ACC112 (cell line): ENCODE data around the gene PNPLA3.
"Not testable (repeated sequence)": the region's sequence is repeated elsewhere in the genome, so short reads cannot be mapped to it uniquely, and the experiment has no call there.

Source experiments
- H2AFZ ChIP-seq: fragments of 200-600 bp; sonication (generic); one replicate; pipeline ENCODE4 v1.6.0; 2017; ENCODE audit warnings: antibody characterized with exemption, low read length; ENCODE audit not compliant: unreplicated experiment
- H3K27ac ChIP-seq: fragments of 200-600 bp; sonication (generic); 2 replicates; pipeline ENCODE4 v1.5.1; 2014; ENCODE audit warnings: low read depth, mild to moderate bottlenecking, antibody characterized with exemption, low read length, moderate library complexity
- H3K27me3 ChIP-seq: fragments of 200-600 bp; sonication (generic); 2 replicates; pipeline ENCODE4 v1.6.1; 2014; ENCODE audit warnings: mild to moderate bottlenecking, antibody characterized with exemption, low read length, moderate library complexity, mixed read lengths; ENCODE audit not compliant: insufficient read depth
- H3K36me3 ChIP-seq: fragments of 200-600 bp; sonication (generic); 2 replicates; pipeline ENCODE4 v1.6.1; 2016; ENCODE audit warnings: mild to moderate bottlenecking, antibody characterized with exemption, low read length, moderate library complexity, mixed read lengths; ENCODE audit not compliant: insufficient read depth
- H3K4me1 ChIP-seq: fragments of 200-600 bp; sonication (generic); one replicate; pipeline ENCODE4 v1.6.1; 2016; ENCODE audit warnings: low read length, mixed read lengths; ENCODE audit not compliant: insufficient read depth, unreplicated experiment, control insufficient read depth
- H3K4me3 ChIP-seq: fragments of 200-600 bp; sonication (generic); 2 replicates; pipeline ENCODE4 v1.5.1; 2014; ENCODE audit warnings: mild to moderate bottlenecking, low read depth, low read length
- H3K79me2 ChIP-seq: fragments of 200-600 bp; sonication (generic); one replicate; pipeline ENCODE4 v1.6.0; 2016; ENCODE audit warnings: low read length; ENCODE audit not compliant: control insufficient read depth, unreplicated experiment, insufficient read depth

PNPLA3 gene

DNA sequence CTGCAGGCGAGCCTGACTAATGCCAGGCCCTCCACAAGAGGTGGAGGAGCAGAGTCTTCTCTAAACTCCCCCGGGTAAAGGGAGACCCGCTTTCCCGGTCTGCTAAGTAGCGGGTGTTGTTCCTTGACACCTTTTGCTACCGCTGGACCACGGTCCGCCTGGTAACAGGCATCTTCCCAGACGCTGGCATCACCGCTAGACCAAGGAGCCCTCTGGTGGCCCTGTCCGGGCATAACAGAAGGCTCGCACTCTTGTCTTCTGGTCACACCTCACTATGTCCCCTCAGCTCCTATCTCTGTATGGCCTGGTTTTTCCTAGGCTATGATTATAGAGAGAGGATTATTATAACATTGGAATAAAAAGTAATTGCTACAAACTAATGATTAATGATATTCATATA lies 19.2 kb upstream of the PNPLA3 start:
- H3K27me3 ChIP-seq, H3K4me3 ChIP-seq, H3K79me2 ChIP-seq: not testable (repeated sequence)

DNA sequence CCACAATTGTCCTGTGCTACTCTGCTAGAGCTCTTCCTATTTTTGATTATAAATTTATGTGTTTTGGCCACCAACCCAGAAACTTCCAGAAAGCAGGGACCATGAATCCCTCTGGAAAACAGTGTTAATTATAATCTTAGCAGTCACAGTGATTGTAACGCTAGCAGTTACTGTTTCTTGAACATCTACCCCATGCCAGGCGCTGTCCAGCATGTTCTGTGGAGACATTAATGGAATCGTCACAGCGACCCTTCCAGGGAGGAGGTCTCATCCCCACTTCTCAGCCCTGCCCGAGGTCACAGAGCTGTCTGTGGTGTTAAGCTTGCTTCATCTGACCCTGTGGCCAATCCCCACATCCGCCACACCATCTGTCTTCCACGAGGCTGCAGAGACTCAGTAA lies 17.9 kb upstream of the PNPLA3 start:
- no peaks in the 10 kb centered on the region for H3K79me2 ChIP-seq
- no peak overlapping the region for H2AFZ ChIP-seq
- H3K4me1 ChIP-seq = no peaks in the 10 kb centered on the region
- no peaks in the 10 kb centered on the region for H3K27me3 ChIP-seq
- no peaks in the 10 kb centered on the region for H3K36me3 ChIP-seq
- H3K4me3 ChIP-seq = no peak overlapping the region
- no peak overlapping the region for H3K27ac ChIP-seq

More for the DNA sequence above, 19.2 kb upstream of the PNPLA3 start:
- H3K27ac ChIP-seq, H3K36me3 ChIP-seq, H3K4me1 ChIP-seq, H2AFZ ChIP-seq: not testable (repeated sequence)

GRCh38 chr22:43909708-43910107 lies 13.9 kb upstream of the PNPLA3 start:
- no peaks in the 10 kb centered on the region for H3K79me2 ChIP-seq
- no peaks in the 10 kb centered on the region for H3K27me3 ChIP-seq
- no peaks in the 10 kb centered on the region for H3K36me3 ChIP-seq
- H3K4me3 ChIP-seq = no peak overlapping the region
- H2AFZ ChIP-seq = no peak overlapping the region
- no peaks in the 10 kb centered on the region for H3K4me1 ChIP-seq
- H3K27ac ChIP-seq = no peak overlapping the region

DNA sequence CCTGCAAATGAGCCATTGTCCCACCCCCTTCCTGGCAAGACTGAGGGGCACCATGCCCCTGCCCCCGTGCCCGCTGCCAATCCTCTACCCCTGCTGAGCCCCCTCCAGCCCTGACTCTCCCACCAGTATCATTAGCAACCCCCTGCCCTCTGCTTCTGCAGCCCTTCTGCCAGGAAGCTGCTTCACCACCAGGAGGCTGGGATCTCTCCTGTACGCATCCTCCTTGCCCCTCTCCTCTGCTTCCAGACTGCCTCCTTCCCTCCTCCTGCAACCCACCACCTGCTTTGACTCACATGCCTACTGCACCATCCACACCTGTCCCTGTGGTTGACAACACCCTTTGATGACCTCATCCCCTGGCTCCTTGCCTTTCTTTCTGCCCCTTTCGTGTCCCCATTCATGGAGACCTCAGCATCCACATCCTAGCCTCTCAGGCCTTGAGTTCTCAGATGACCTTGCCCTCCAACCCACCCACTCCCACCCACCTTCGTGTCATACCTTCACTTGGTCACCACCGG lies 13.4 kb upstream of the PNPLA3 start:
- Histone ChIP-seq H3K27ac (no peak overlapping the region), H3K4me1 (no peaks in the 10 kb centered on the region), H3K79me2 (no peaks in the 10 kb centered on the region), H2AFZ (no peak overlapping the region), H3K27me3 (no peaks in the 10 kb centered on the region), H3K36me3 (no peaks in the 10 kb centered on the region), H3K4me3 (no peak overlapping the region)

GRCh38 chr22:43911351-43911750 lies 12.3 kb upstream of the PNPLA3 start:
- no peaks in the 10 kb centered on the region for H3K36me3 ChIP-seq
- H3K27me3 ChIP-seq = no peaks in the 10 kb centered on the region
- peaks cover 6% of the 10 kb centered on the region for H3K4me1 ChIP-seq
- no peaks in the 10 kb centered on the region for H3K79me2 ChIP-seq
- H3K27ac ChIP-seq = no peak overlapping the region
- H3K4me3 ChIP-seq = no peak overlapping the region
- no peak overlapping the region for H2AFZ ChIP-seq

GRCh38 chr22:43917521-43917920 lies 6.1 kb upstream of the PNPLA3 start:
- peaks cover 39% of the 10 kb centered on the region for H3K4me1 ChIP-seq
- H3K27me3 ChIP-seq = no peaks in the 10 kb centered on the region
- H3K36me3 ChIP-seq = no peaks in the 10 kb centered on the region
- no peak overlapping the region for H3K27ac ChIP-seq
- no peak overlapping the region for H3K4me3 ChIP-seq
- no peaks in the 10 kb centered on the region for H3K79me2 ChIP-seq
- no peak overlapping the region for H2AFZ ChIP-seq

DNA sequence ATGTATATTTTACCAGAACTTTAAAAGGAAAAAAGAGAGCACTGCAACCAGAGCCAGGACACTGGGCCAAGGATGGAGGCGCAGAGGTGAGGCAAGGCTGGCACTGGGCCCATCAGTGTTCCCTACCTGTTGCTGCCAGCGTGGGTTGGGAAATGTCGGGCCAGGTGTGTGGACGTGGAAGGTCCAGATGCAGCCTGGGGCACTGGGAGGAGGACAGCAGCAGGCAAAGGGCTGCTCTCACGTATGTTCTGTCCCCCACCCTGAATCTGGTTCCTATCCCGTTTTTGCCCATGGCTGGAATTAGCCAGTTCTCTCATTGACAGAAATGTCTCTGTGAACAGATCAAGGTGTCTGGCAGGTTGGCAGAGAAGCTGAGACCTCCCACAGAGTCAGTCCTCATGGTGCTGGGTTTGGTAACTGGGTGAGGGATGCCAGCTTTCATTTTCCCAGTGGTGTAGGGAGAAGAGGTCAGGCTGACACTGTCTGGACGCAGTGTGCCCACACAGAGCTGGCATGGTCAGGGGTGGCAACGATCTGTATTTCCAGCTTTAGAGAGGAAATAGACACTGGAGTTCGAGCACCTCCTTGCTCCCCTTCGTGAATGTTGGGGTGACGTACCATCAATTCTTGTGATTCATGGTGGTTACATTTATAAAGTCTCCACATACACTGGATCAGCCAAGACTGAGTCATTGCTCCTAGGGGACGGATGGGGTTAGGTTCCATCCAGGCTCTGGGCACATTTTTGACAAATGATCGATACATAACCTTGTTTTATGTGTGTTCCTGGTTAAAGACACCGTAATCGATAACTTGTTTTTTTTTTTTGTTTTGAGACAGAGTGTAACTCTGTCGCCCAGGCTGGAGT lies 4.3 kb upstream of the PNPLA3 start:
- peaks cover 44% of the 10 kb centered on the region for H3K4me1 ChIP-seq
- H3K27ac ChIP-seq = peak overlapping the region; percentile 47
- H3K27me3 ChIP-seq = no peaks in the 10 kb centered on the region
- H3K79me2 ChIP-seq = no peaks in the 10 kb centered on the region
- peak overlapping the region; percentile 42; the same call in 1 of the 2 replicates for H3K4me3 ChIP-seq
- no peak overlapping the region for H2AFZ ChIP-seq
- no peaks in the 10 kb centered on the region for H3K36me3 ChIP-seq

DNA sequence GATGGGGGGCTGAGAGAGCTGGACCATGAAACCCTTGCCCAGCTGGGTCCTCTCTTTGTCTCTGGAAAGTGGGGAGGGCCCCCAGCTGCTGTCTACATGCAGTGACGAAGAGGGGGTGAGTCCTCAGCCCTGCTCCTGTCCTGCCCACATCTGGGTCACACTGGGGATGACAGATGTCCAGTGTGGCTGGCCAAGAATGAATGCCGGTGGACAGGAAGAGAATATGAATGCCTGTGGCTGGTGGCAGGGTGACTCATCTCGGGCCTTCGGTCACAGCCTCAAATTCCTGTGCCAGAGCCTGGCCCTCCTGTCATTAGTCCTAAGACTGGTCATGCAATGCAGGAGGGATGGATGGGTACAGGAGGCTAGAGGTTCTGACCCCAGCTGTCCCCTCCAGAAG lies 2.2 kb upstream of the PNPLA3 start:
- Histone ChIP-seq H2AFZ (no peak overlapping the region), H3K79me2 (no peaks in the 10 kb centered on the region), H3K36me3 (no peaks in the 10 kb centered on the region), H3K4me3 (no peak overlapping the region), H3K27ac (peak overlapping the region; percentile 58), H3K27me3 (no peaks in the 10 kb centered on the region), H3K4me1 (peaks cover 38% of the 10 kb centered on the region)

GRCh38 chr22:43922123-43922522 lies 1.5 kb upstream of the PNPLA3 start:
- no peak overlapping the region for H3K27ac ChIP-seq
- no peaks in the 10 kb centered on the region for H3K27me3 ChIP-seq
- H3K4me3 ChIP-seq = no peak overlapping the region
- no peaks in the 10 kb centered on the region for H3K79me2 ChIP-seq
- H3K4me1 ChIP-seq = peaks cover 38% of the 10 kb centered on the region
- H3K36me3 ChIP-seq = no peaks in the 10 kb centered on the region
- H2AFZ ChIP-seq = no peak overlapping the region

DNA sequence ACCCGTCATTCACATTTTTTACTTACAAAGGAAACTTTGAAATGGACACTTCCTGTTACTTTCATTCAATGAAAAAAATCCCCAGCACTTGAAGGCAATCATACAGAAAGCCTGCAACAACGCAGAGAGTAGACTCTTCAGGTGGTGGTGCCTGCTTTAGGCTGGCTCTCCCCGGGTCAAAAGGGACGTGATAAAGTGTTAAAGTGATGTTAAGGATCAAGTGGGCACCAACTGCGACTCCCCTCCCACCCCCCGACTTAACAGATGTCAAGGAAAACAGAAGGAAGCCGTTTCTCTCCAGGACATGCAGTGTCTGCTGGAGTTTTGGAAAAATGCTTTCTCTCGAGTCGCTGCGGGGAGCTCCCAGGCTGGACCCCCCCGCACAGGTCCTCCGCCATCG lies 414 bp upstream of the PNPLA3 start:
- Histone ChIP-seq H3K27ac (no peak overlapping the region), H3K79me2 (no peaks in the 10 kb centered on the region), H3K27me3 (no peaks in the 10 kb centered on the region), H3K36me3 (no peaks in the 10 kb centered on the region), H3K4me1 (peaks cover 35% of the 10 kb centered on the region), H2AFZ (peak overlapping the region; percentile 38), H3K4me3 (peak overlapping the region; percentile 68; the same call in 1 of the 2 replicates)

GRCh38 chr22:43924877-43925276 lies 1.3 kb downstream of the PNPLA3 start:
- Histone ChIP-seq H3K4me3 (peak overlapping the region; percentile 87; the same call in 1 of the 2 replicates), H3K27ac (no peak overlapping the region)

More at GRCh38 chr22:43924877-43925276, 1.3 kb downstream of the PNPLA3 start:
- H2AFZ ChIP-seq = no peak overlapping the region
- no peaks in the 10 kb centered on the region for H3K79me2 ChIP-seq
- no peaks in the 10 kb centered on the region for H3K36me3 ChIP-seq
- H3K27me3 ChIP-seq = no peaks in the 10 kb centered on the region
- peaks cover 28% of the 10 kb centered on the region for H3K4me1 ChIP-seq
